Activated naive CD8-positive, alpha-beta T cell treated with anti-CD3 and anti-CD28 coated beads, Interleukin-2, amount 10 ng/mL, durations not matched to agents 7 days and 5 days (primary cell): ENCODE measurements around the gene MDM4. TPM values are rescaled to one million over a fixed set of nuclear protein-coding genes. Genes with fewer than 3 reads are reported as not detected.

Experiments
- ATAC-seq: fragments of 150-1000 bp; cut with Tn5 transposase; one replicate; pipeline ENCODE4 v1.10.0; 2021; ENCODE audit warnings: low read depth, moderate library complexity
- POLR2A ChIA-PET: fragments of 350-600 bp; sonication (Branson Sonifier 250); formaldehyde crosslinking; loops from one replicate; lab custom pipeline; 2021; ENCODE audit warnings: antibody characterized with exemption; lab: Charles Lee
- DNase-seq: peaks from one replicate; pipeline ENCODE4 v3.0.0; 2021
- H3K27ac Mint-ChIP-seq: one replicate; pipeline ENCODE4 v1.8.0; 2022; ENCODE audit warnings: mild to moderate bottlenecking, mixed read lengths
- H3K27me3 Mint-ChIP-seq: one replicate; pipeline ENCODE4 v1.8.0; 2022; ENCODE audit warnings: mild to moderate bottlenecking, moderate library complexity, mixed read lengths
- H3K36me3 Mint-ChIP-seq: one replicate; pipeline ENCODE4 v1.8.0; 2021; ENCODE audit warnings: mild to moderate bottlenecking, mixed read lengths
- H3K4me1 Mint-ChIP-seq: one replicate; pipeline ENCODE4 v1.8.0; 2021; ENCODE audit warnings: mixed read lengths
- H3K4me3 Mint-ChIP-seq: one replicate; pipeline ENCODE4 v1.8.0; 2022; ENCODE audit warnings: mild to moderate bottlenecking, moderate library complexity, mixed read lengths
- H3K9me3 Mint-ChIP-seq: one replicate; pipeline ENCODE4 v1.8.0; 2021; ENCODE audit warnings: mixed read lengths
- total RNA-seq, 2 experiments: library from RNA; stranded (reverse); gene quantifications; one replicate each; pipeline ENCODE4 v1.2.3, GENCODE V29; 2021

MDM4 gene
- total RNA-seq, 2 experiments from 2014 or later, result 118 to 143 TPM

GRCh38 chr1:204583909-204584632 is 67.9 kb downstream of the MDM4 start:
- no peaks in the 10 kb centered on the region for H3K9me3 Mint-ChIP-seq
- H3K27ac Mint-ChIP-seq, result peak overlapping the region; percentile 10
- DNase-seq, result no peak
- POLR2A ChIA-PET, result no interaction called here
- H3K4me3 Mint-ChIP-seq, result no peak overlapping the region
- no peaks in the 10 kb centered on the region for H3K27me3 Mint-ChIP-seq
- H3K4me1 Mint-ChIP-seq, result peaks cover 18% of the 10 kb centered on the region
- peaks cover 5% of the 10 kb centered on the region for H3K36me3 Mint-ChIP-seq
- no peak for ATAC-seq

GRCh38 chr1:204584699-204585372 is 68.6 kb downstream of the MDM4 start:
- H3K9me3 Mint-ChIP-seq, result no peaks in the 10 kb centered on the region
- no peaks in the 10 kb centered on the region for H3K27me3 Mint-ChIP-seq
- POLR2A ChIA-PET, result no interaction called here
- H3K27ac Mint-ChIP-seq, result peak overlapping the region; percentile 65
- H3K4me3 Mint-ChIP-seq, result peak overlapping the region; percentile 49
- DNase-seq, result no peak
- H3K36me3 Mint-ChIP-seq, result peaks cover 6% of the 10 kb centered on the region
- ATAC-seq, result peak; percentile 79
- peaks cover 12% of the 10 kb centered on the region for H3K4me1 Mint-ChIP-seq

GRCh38 chr1:204587621-204588020 is 71.4 kb downstream of the MDM4 start:
- Mint-ChIP-seq H3K36me3 (peaks cover 1% of the 10 kb centered on the region), H3K4me3 (no peak overlapping the region), H3K27me3 (no peaks in the 10 kb centered on the region), H3K27ac (no peak overlapping the region), H3K9me3 (no peaks in the 10 kb centered on the region), H3K4me1 (peaks cover 6% of the 10 kb centered on the region)
- no peak for DNase-seq
- ATAC-seq, result no peak
- POLR2A ChIA-PET, result no interaction called here

- Mint-ChIP-seq H3K4me3 (no peak overlapping the region), H3K27ac (no peak overlapping the region), H3K4me1 (peaks cover 6% of the 10 kb centered on the region), H3K36me3 (peaks cover 1% of the 10 kb centered on the region), H3K27me3 (no peaks in the 10 kb centered on the region), H3K9me3 (no peaks in the 10 kb centered on the region)
- POLR2A ChIA-PET, result interaction anchor here (0.5 to 0.6 kb wide), 3 partner anchors 15 to 169 kb away, joined by 3 to 4 read pairs (median 4); no protein-coding TSS in a partner anchor
- DNase-seq (no peak), ATAC-seq (no peak)
Measured at GRCh38 chr1:204588826-204589225, 72.6 kb downstream of the MDM4 start.

GRCh38 chr1:204589409-204590038 is 73.3 kb downstream of the MDM4 start:
- ATAC-seq, result no peak

GRCh38 chr1:204591473-204592090 is 75.4 kb downstream of the MDM4 start:
- POLR2A ChIA-PET, result no interaction called here
- DNase-seq (no peak), ATAC-seq (no peak)
- H3K27me3 Mint-ChIP-seq, result no peaks in the 10 kb centered on the region
- H3K36me3 Mint-ChIP-seq, result peaks cover 1% of the 10 kb centered on the region
- H3K4me3 Mint-ChIP-seq, result no peak overlapping the region
- H3K4me1 Mint-ChIP-seq, result no peaks in the 10 kb centered on the region
- H3K9me3 Mint-ChIP-seq, result no peaks in the 10 kb centered on the region
- H3K27ac Mint-ChIP-seq, result no peak overlapping the region

More at GRCh38 chr1:204589409-204590038, 73.3 kb downstream of the MDM4 start:
- Mint-ChIP-seq H3K27ac (no peak overlapping the region), H3K4me1 (peaks cover 6% of the 10 kb centered on the region), H3K9me3 (no peaks in the 10 kb centered on the region), H3K27me3 (no peaks in the 10 kb centered on the region), H3K4me3 (no peak overlapping the region), H3K36me3 (peaks cover 1% of the 10 kb centered on the region)
- no peak for DNase-seq
- POLR2A ChIA-PET, result interaction anchor here (0.5 kb wide), 1 partner anchor 170 kb away, joined by 4 read pairs; no protein-coding TSS in a partner anchor

- no peaks in the 10 kb centered on the region for H3K27me3 Mint-ChIP-seq
- ATAC-seq, result no peak
Measured at GRCh38 chr1:204592246-204592948, 76.2 kb downstream of the MDM4 start.

GRCh38 chr1:204598319-204598969 is 82.2 kb downstream of the MDM4 start:
- Mint-ChIP-seq H3K36me3 (peaks cover 2% of the 10 kb centered on the region), H3K27ac (no peak overlapping the region), H3K4me1 (no peaks in the 10 kb centered on the region), H3K9me3 (no peaks in the 10 kb centered on the region), H3K4me3 (no peak overlapping the region), H3K27me3 (no peaks in the 10 kb centered on the region)
- ATAC-seq (no peak), DNase-seq (no peak)
- POLR2A ChIA-PET, result no interaction called here

More at GRCh38 chr1:204592246-204592948, 76.2 kb downstream of the MDM4 start:
- POLR2A ChIA-PET, result interaction anchor here (0.6 kb wide), 1 partner anchor 22 kb away, joined by 4 read pairs; no protein-coding TSS in a partner anchor
- no peak overlapping the region for H3K27ac Mint-ChIP-seq
- H3K9me3 Mint-ChIP-seq, result no peaks in the 10 kb centered on the region
- DNase-seq, result no peak
- no peak overlapping the region for H3K4me3 Mint-ChIP-seq
- no peaks in the 10 kb centered on the region for H3K4me1 Mint-ChIP-seq
- H3K36me3 Mint-ChIP-seq, result peaks cover 3% of the 10 kb centered on the region

- Mint-ChIP-seq H3K27ac (no peak overlapping the region), H3K4me3 (no peak overlapping the region), H3K36me3 (peaks cover 2% of the 10 kb centered on the region), H3K9me3 (no peaks in the 10 kb centered on the region), H3K4me1 (no peaks in the 10 kb centered on the region), H3K27me3 (no peaks in the 10 kb centered on the region)
- DNase-seq (no peak), ATAC-seq (no peak)
- POLR2A ChIA-PET, result no interaction called here
Measured at GRCh38 chr1:204599098-204599497, 82.9 kb downstream of the MDM4 start.

GRCh38 chr1:204599596-204599995 is 83.4 kb downstream of the MDM4 start:
- POLR2A ChIA-PET, result no interaction called here
- H3K27ac Mint-ChIP-seq, result no peak overlapping the region
- DNase-seq (no peak), ATAC-seq (no peak)
- H3K27me3 Mint-ChIP-seq, result no peaks in the 10 kb centered on the region
- peaks cover 2% of the 10 kb centered on the region for H3K36me3 Mint-ChIP-seq
- no peaks in the 10 kb centered on the region for H3K4me1 Mint-ChIP-seq
- H3K4me3 Mint-ChIP-seq, result no peak overlapping the region
- no peaks in the 10 kb centered on the region for H3K9me3 Mint-ChIP-seq

- Mint-ChIP-seq H3K4me3 (no peak overlapping the region), H3K36me3 (peaks cover 2% of the 10 kb centered on the region), H3K4me1 (no peaks in the 10 kb centered on the region), H3K27ac (no peak overlapping the region), H3K9me3 (no peaks in the 10 kb centered on the region), H3K27me3 (no peaks in the 10 kb centered on the region)
- no peak for ATAC-seq
- POLR2A ChIA-PET, result no interaction called here
- no peak for DNase-seq
Measured at GRCh38 chr1:204600203-204600602, 84.0 kb downstream of the MDM4 start.

- H3K27me3 Mint-ChIP-seq, result no peaks in the 10 kb centered on the region
- H3K4me1 Mint-ChIP-seq, result no peaks in the 10 kb centered on the region
- peaks cover 2% of the 10 kb centered on the region for H3K36me3 Mint-ChIP-seq
- ATAC-seq (no peak), DNase-seq (no peak)
- no peaks in the 10 kb centered on the region for H3K9me3 Mint-ChIP-seq
- POLR2A ChIA-PET, result no interaction called here
- H3K27ac Mint-ChIP-seq, result no peak overlapping the region
- no peak overlapping the region for H3K4me3 Mint-ChIP-seq
Measured at GRCh38 chr1:204600968-204601367, 84.8 kb downstream of the MDM4 start.
